Measurements from ENCODE around the gene ABT1.
"Not testable (repeated sequence)": the region's sequence is repeated elsewhere in the genome, so short reads cannot be mapped to it uniquely, and the experiment has no call there.

The ABT1 gene

GRCh38 chr6:26596579-26597388 lies at the start of gene ABT1:
Gene ABT1 (plus strand): TSS chr6:26596953. CDS start chr6:26596983, 30 bp downstream.
- peak; percentile 98 for DNase-seq

- DNase-seq = not testable (repeated sequence)
Measured at GRCh38 chr6:26547363-26547762, 49.4 kb upstream of the ABT1 start.

GRCh38 chr6:26550250-26550993 lies 46.3 kb upstream of the ABT1 start:
- peak; percentile 46 for DNase-seq

GRCh38 chr6:26552205-26552604 lies 44.5 kb upstream of the ABT1 start:
- no peak for DNase-seq

GRCh38 chr6:26552640-26553188 lies 44.0 kb upstream of the ABT1 start:
- DNase-seq = no peak

GRCh38 chr6:26553264-26553634 lies 43.5 kb upstream of the ABT1 start:
- DNase-seq = peak; percentile 88

- peak; percentile 92 for DNase-seq
Measured at GRCh38 chr6:26553635-26554446, 42.9 kb upstream of the ABT1 start.

GRCh38 chr6:26554447-26554696 lies 42.4 kb upstream of the ABT1 start:
- no peak for DNase-seq

GRCh38 chr6:26554697-26555504 lies 41.9 kb upstream of the ABT1 start:
- peak; percentile 74 for DNase-seq

- no peak for DNase-seq
Measured at GRCh38 chr6:26555505-26556262, 41.1 kb upstream of the ABT1 start.

- peak; percentile 52 for DNase-seq
Measured at GRCh38 chr6:26556263-26557070, 40.3 kb upstream of the ABT1 start.

GRCh38 chr6:26561533-26562466 lies 35.0 kb upstream of the ABT1 start:
- DNase-seq = no peak

- DNase-seq = no peak
Measured at GRCh38 chr6:26563488-26563887, 33.3 kb upstream of the ABT1 start.

- DNase-seq = peak; percentile 98
Measured at GRCh38 chr6:26568601-26569432, 27.9 kb upstream of the ABT1 start.

GRCh38 chr6:26569433-26569764 lies 27.4 kb upstream of the ABT1 start:
- DNase-seq = no peak

GRCh38 chr6:26570027-26570809 lies 26.5 kb upstream of the ABT1 start:
- DNase-seq = peak; percentile 24

- peak; percentile 82 for DNase-seq
Measured at GRCh38 chr6:26571592-26572296, 25.0 kb upstream of the ABT1 start.

All from CD4-positive, alpha-beta T cell treated with Interleukin-21 for 1 hour (primary cell).